Panc1 (cell line): ENCODE results near the gene COASY. TPM values are rescaled to one million over a fixed set of nuclear protein-coding genes. Genes with fewer than 3 reads are reported as not detected.
"Not testable (repeated sequence)": the region's sequence is repeated elsewhere in the genome, so short reads cannot be mapped to it uniquely, and the experiment has no call there.

Experiments used
- ATAC-seq: fragments of 200-7000 bp; cut with Tn5 transposase; 2 replicates; pipeline ENCODE4 v1.9.1; 2020; ENCODE audit warnings: mild to moderate bottlenecking, moderate library complexity
- BruUV-seq: library from RNA; stranded (reverse); fragments of 400-500 nt; replicated peaks from 2 replicates; lab custom pipeline; 2021; lab: Mats Ljungman, UMichigan
- CTCF ChIA-PET: fragments of 300-600 bp; sonication (Branson Sonifier 250); formaldehyde crosslinking; loops from one replicate; lab custom pipeline; 2022; ENCODE audit warnings: antibody characterized with exemption; lab: Charles Lee
- POLR2A ChIA-PET: fragments of 300-600 bp; sonication (Branson Sonifier 250); formaldehyde crosslinking; loops from one replicate; lab custom pipeline; 2022; ENCODE audit warnings: antibody characterized with exemption; lab: Charles Lee
- DNase-seq: peaks from one replicate; pipeline ENCODE4 v3.0.0-alpha.2; 2010; ENCODE audit warnings: low read depth, low spot score
- H3K27ac ChIP-seq: 2 replicates; pipeline ENCODE4 v1.5.1; 2011; ENCODE audit warnings: mild to moderate bottlenecking, low read length, inconsistent platforms
- H3K27me3 ChIP-seq: fragments of 200-500 bp; sonication (Bioruptor generic); 2 replicates; pipeline ENCODE4 v1.6.0; 2014; ENCODE audit warnings: low read length, inconsistent platforms; ENCODE audit not compliant: control insufficient read depth, insufficient read depth
- H3K36me3 ChIP-seq: fragments of 200-500 bp; sonication (Bioruptor generic); 2 replicates; pipeline ENCODE4 v1.5.1; 2014; ENCODE audit warnings: inconsistent platforms, mild to moderate bottlenecking, low read length, moderate library complexity; ENCODE audit not compliant: control insufficient read depth, insufficient read depth
- H3K4me1 ChIP-seq: 2 replicates; pipeline ENCODE4 v1.5.1; 2011; ENCODE audit warnings: inconsistent platforms, mild to moderate bottlenecking, low read length, moderate library complexity; ENCODE audit not compliant: control insufficient read depth, insufficient read depth
- H3K4me3 ChIP-seq, 2 experiments: 2 replicates each; pipeline ENCODE4 v1.5.1; 2011 to 2012; ENCODE audit warnings: low read depth in 2 of 2, low read length in 2 of 2, mild to moderate bottlenecking in 2 of 2, inconsistent platforms in 1 of 2, moderate library complexity in 1 of 2
- H3K9me3 ChIP-seq: fragments of 200-500 bp; sonication (Bioruptor generic); 2 replicates; pipeline ENCODE4 v1.5.1; 2014; ENCODE audit warnings: low read depth, mild to moderate bottlenecking, inconsistent platforms, low read length, moderate library complexity; ENCODE audit not compliant: control insufficient read depth, insufficient read depth
- CTCF ChIP-seq: fragments of 450-650 bp; IDR thresholded peaks from 2 replicates; pipeline ENCODE4 v1.5.1; 2017; ENCODE audit warnings: mild to moderate bottlenecking
- POLR2AphosphoS5 ChIP-seq: IDR thresholded peaks from 2 replicates; pipeline ENCODE4 v1.6.1; 2012; ENCODE audit warnings: mild to moderate bottlenecking, low read depth, low read length, moderate library complexity
- REST ChIP-seq, 2 experiments: IDR thresholded peaks; 2 replicates each; pipeline ENCODE4 v1.6.1; 2011 to 2012; ENCODE audit warnings: low read depth in 2 of 2, control low read depth in 1 of 2, low read length in 1 of 2, mild to moderate bottlenecking in 1 of 2, moderate library complexity in 1 of 2; ENCODE audit not compliant: insufficient read depth in 1 of 2
- SIN3A ChIP-seq: IDR thresholded peaks from 2 replicates; pipeline ENCODE4 v1.6.1; 2012; ENCODE audit warnings: low read depth, mild to moderate bottlenecking, low read length, moderate library complexity, borderline replicate concordance; ENCODE audit not compliant: insufficient read depth
- TCF7L2 ChIP-seq: IDR thresholded peaks from 2 replicates; pipeline ENCODE4 v1.6.1; 2011; ENCODE audit warnings: mild to moderate bottlenecking, low read depth, low read length, inconsistent platforms
- in situ Hi-C: cut with HindIII; loops from 2 replicates; pipeline ENCODE4 v1.10.0; 2016; ENCODE audit warnings: low sequenced_read_pairs, low pct_unique_long_range_greater_than_20kb
- intact Hi-C: fragments of 100-400 bp; cut with micrococcal nuclease; formaldehyde crosslinking; loops from one replicate; pipeline ENCODE4 v1.10.0; 2022; ENCODE audit not compliant: unreplicated experiment
- total RNA-seq: library from RNA; stranded (reverse); gene quantifications from one replicate; pipeline ENCODE4 v1.2.1, GENCODE V29; 2021; ENCODE audit not compliant: unreplicated experiment

COASY gene
- total RNA-seq, 1 experiment from 2014 or later: 76.7 TPM

- in situ Hi-C loops: no loop called here
- intact Hi-C loops: no loop called here
- H3K4me1 ChIP-seq: peaks cover 7% of the 10 kb centered on the region
- TF ChIP-seq TCF7L2 (no peak), REST (IDR thresholded peaks at IDR 0.05; ENCODE audit: insufficient read depth in 1 of 2, low read depth in 2 of 2, low read length in 1 of 2) (no peak), SIN3A (no peak), CTCF (no peak), POLR2AphosphoS5 (no peak)
- no peak overlapping the region for H3K4me3 ChIP-seq
- no peak overlapping the region for H3K27ac ChIP-seq
- ChIA-PET POLR2A (no interaction called here), CTCF (no interaction called here)
- H3K36me3 ChIP-seq: no peaks in the 10 kb centered on the region
- H3K27me3 ChIP-seq: no peaks in the 10 kb centered on the region
- DNase-seq: no peak
- BruUV-seq: no TSS peak
- no peaks in the 10 kb centered on the region for H3K9me3 ChIP-seq
- no peak for ATAC-seq
Observed at GRCh38 chr17:42543190-42544079, 18.5 kb upstream of the COASY start.

- CTCF ChIA-PET: no interaction called here
- no peak overlapping the region for H3K4me3 ChIP-seq
- in situ Hi-C loops (no loop called here), intact Hi-C loops (no loop called here)
- DNase-seq: no peak
- peaks cover 13% of the 10 kb centered on the region for H3K4me1 ChIP-seq
- H3K9me3 ChIP-seq: no peaks in the 10 kb centered on the region
- BruUV-seq: no TSS peak
- no peak for ATAC-seq
- no peaks in the 10 kb centered on the region for H3K27me3 ChIP-seq
- no peak overlapping the region for H3K27ac ChIP-seq
- TF ChIP-seq TCF7L2: no peak
- no peak for TF ChIP-seq CTCF
- no peak for TF ChIP-seq REST (IDR thresholded peaks at IDR 0.05; ENCODE audit: insufficient read depth in 1 of 2, low read depth in 2 of 2, low read length in 1 of 2)
- no peak for TF ChIP-seq POLR2AphosphoS5
- TF ChIP-seq SIN3A: no peak
- no peaks in the 10 kb centered on the region for H3K36me3 ChIP-seq
- POLR2A ChIA-PET: no interaction called here
Observed at GRCh38 chr17:42544874-42545283, 17.1 kb upstream of the COASY start.

GRCh38 chr17:42545755-42546505, 16.0 kb upstream of the COASY start:
- DNase-seq, H3K36me3 ChIP-seq, H3K9me3 ChIP-seq, intact Hi-C loops, BruUV-seq, POLR2A ChIA-PET, in situ Hi-C loops, ATAC-seq, H3K4me1 ChIP-seq, H3K27me3 ChIP-seq, H3K27ac ChIP-seq, CTCF ChIA-PET, H3K4me3 ChIP-seq: not testable (repeated sequence)
